Gastroesophageal sphincter (tissue), 3 donors: ENCODE measurements around the gene ABCC11.

ENCODE experiments used
- CTCF ChIP-seq, 4 experiments: fragments of 200-600 bp in 2 of 4; fragments of 450-650 bp in 2 of 4; sonication (generic) in 1 of 4; IDR thresholded peaks; one replicate each; pipeline ENCODE4 v1.5.1; 2017 to 2019; ENCODE audit warnings: antibody characterized with exemption in 4 of 4, mild to moderate bottlenecking in 2 of 4, moderate library complexity in 2 of 4
- EP300 ChIP-seq: sonication (generic); formaldehyde crosslinking; IDR thresholded peaks from one replicate; pipeline ENCODE4 v1.6.1; 2017; ENCODE audit warnings: antibody characterized with exemption, mild to moderate bottlenecking
- POLR2A ChIP-seq, 2 donors: fragments of 450-650 bp; IDR thresholded peaks; one replicate each; pipeline ENCODE4 v1.6.1; 2017; ENCODE audit warnings: antibody characterized with exemption in 2 of 2, mild to moderate bottlenecking in 2 of 2, moderate library complexity in 1 of 2
- POLR2AphosphoS5 ChIP-seq: sonication (generic); formaldehyde crosslinking; IDR thresholded peaks from one replicate; pipeline ENCODE4 v1.6.1; 2017; ENCODE audit warnings: antibody characterized with exemption

GRCh38 chr16:48236286-48236685, 11.1 kb downstream of the ABCC11 start:
- TF ChIP-seq POLR2AphosphoS5 (no peak), CTCF (IDR thresholded peaks at IDR 0.05) (no peak), POLR2A (IDR thresholded peaks at IDR 0.05) (no peak), EP300 (no peak)
